HS-27A (cell line): ENCODE measurements around the gene CNTLN.
"Not testable (repeated sequence)": the region's sequence is repeated elsewhere in the genome, so short reads cannot be mapped to it uniquely, and the experiment has no call there.

Experiments
- DNase-seq: peaks from one replicate; pipeline ENCODE4 v3.0.0-alpha.2; 2012; ENCODE audit warnings: low read depth, missing footprints

Gene CNTLN

DNA sequence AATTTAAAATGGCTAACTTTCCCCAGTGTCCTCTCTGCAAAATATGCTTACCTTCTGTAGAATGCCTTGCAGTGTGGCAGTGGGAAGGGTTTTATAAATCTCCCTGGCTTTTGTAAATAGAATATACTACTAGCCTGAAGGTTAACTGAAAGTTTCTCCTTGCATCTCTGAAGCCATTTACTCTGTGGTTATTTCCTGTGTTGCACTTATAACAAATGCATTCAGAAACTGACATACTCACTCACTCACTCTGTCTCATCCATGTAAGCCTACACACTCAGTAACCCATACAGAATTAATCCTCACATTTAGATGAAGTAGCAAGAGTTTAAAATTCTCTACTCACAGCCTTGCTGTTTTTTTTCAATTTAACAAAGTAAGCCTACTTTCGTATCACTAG lies 356.9 kb downstream of the CNTLN start:
- DNase-seq: no peak

DNA sequence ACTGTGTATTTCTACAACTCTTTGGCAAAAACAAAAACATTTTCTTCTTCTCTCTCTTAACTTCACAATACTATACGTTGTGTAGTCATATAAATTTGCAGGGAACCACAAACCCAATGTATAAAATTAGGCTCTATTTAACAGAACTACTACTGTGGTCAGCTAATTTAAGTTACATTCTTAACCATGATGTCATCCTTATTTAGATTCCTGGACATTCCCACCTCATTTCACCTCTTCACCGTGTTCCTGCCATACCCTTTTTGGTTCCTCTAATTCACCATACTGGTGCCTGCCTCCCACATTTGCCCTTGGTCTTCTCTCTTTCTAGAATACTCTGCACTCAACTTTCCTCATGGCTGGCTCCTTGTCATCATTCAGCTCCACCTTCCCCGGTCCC lies 368.4 kb downstream of the CNTLN start:
- DNase-seq: no peak

GRCh38 chr9:17509151-17509550 lies 374.3 kb downstream of the CNTLN start:
- DNase-seq: no peak

GRCh38 chr9:17509701-17510100 lies 374.9 kb downstream of the CNTLN start:
- no peak for DNase-seq

- DNase-seq: no peak
Observed at GRCh38 chr9:17519761-17520160, 384.9 kb downstream of the CNTLN start.

DNA sequence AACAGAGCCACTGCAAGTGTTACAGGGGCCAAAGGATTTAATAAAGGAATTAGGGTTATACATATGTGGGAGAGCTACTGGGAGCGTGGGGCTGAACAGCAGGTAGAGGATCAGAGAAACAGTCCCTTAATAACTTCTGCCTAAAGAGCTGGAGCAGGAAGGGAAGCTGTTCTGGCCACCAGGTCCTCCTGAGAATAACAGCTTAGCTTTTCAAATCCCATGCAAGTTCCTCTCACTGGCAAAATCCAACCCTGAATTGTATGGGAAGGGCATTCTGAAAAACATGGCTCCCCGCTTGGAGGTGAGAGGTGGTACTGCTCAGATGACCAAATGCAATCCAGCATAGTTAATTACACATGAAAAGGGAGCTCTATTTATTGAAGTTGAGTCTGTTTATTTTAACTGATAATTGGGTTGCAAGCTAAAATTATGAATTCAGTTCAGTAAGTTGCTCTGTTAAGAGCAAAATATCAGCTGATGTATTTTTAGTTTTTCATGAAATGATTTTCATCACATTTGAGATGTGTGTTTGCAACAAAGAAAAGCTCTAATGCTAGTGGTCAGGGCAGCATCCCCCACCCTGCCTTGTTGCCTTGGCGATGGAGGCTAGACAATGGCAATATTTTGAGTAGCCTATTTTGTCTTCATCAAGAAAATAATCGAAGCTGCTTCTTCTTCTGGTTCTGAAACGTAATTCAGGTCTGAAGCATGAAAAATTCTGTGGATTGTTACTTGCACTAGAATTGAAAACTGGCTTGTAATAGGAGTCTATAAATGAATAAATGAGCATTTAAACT lies 385.6 kb downstream of the CNTLN start:
- no peak for DNase-seq

- DNase-seq: no peak
Observed at GRCh38 chr9:17521100-17521855, 386.4 kb downstream of the CNTLN start.

DNA sequence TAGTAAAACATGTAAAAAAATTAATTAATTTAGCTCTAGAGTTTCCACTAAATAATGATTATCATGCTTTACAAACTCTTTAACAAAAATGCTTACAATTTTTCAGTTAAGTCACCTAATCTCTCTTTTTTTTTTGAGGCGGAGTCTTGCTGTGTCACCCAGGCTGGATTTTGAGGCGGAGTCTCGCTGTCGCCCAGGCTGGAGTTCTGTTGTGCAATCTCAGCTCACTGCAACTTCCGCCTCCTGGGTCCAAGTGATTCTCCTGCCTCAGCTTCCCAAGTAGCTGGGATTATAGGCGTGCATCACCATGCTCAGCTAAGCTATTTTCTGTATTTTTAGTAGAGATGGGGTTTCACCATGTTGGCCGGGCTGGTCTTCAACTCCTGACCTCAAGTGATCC lies 391.9 kb downstream of the CNTLN start:
- DNase-seq: not testable (repeated sequence)

- DNase-seq: no peak
Observed at GRCh38 chr9:17528859-17529258, 394.0 kb downstream of the CNTLN start.

GRCh38 chr9:17531642-17532254 lies 396.9 kb downstream of the CNTLN start:
- no peak for DNase-seq

DNA sequence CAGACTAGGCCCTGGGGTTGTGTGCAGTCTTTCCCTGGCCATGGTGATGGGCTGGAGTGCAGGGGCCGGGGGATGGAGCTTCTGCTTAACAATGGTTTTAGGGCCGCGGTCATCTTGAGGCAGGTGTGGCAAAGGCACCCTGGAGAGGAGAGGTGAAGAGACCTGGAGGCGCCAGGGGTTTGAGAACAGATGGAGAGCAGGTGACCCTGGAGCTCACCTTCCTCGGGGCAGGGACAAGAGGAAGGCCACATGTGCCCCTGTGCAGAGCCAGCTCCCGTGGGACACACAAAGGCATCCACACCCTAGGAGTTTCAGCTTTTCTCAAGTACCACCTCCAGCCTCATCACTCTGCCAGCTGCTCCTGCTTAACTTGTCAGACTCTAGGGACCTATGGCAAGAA lies 397.6 kb downstream of the CNTLN start:
- no peak for DNase-seq

DNA sequence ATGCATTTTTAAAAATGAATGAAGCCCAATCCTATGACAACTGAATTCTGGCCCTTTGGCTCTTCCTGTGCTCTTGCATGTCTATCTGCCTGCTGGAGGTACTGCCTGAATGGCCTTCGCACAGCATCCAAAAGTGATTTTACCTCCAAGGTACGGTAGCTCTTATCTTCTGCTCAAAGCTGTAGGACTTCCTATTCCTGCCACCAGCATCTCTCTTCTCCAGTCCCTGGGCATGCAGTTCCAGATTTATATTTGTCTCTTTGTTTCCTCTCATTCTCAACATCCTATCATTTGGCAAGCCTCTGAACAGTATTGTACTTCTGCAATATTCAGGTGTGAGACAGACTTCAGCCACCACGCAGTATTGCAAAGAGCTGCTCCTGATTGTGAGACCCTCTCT lies 400.3 kb downstream of the CNTLN start:
- no peak for DNase-seq

GRCh38 chr9:17536027-17536426 lies 401.2 kb downstream of the CNTLN start:
- DNase-seq: no peak

- no peak for DNase-seq
Observed at GRCh38 chr9:17551023-17551422, 416.2 kb downstream of the CNTLN start.
